Right lung (tissue), 5 donors: ENCODE measurements around the gene SLC27A4. TPM values are rescaled to one million over a fixed set of nuclear protein-coding genes. Genes with fewer than 3 reads are reported as not detected.

ENCODE experiments used
- DNase-seq, 2 donors: peaks; one replicate each; pipeline ENCODE4 v3.0.0-alpha.2; 2013
- polyA plus RNA-seq, 5 donors: library from polyadenylated mRNA; unstranded; fragments of 120-200 nt; gene quantifications; one replicate each; pipeline versions ENCODE4 v1.2.1 to v1.2.3, GENCODE V29; 2013; ENCODE audit warnings: inconsistent platforms in 1 of 5, low replicate concordance in 1 of 5; ENCODE audit not compliant: insufficient read length in 5 of 5, insufficient read depth in 1 of 5

SLC27A4 gene
- polyA plus RNA-seq, 5 donors = 7.0 to 17.3 (median 9.5) TPM

DNA sequence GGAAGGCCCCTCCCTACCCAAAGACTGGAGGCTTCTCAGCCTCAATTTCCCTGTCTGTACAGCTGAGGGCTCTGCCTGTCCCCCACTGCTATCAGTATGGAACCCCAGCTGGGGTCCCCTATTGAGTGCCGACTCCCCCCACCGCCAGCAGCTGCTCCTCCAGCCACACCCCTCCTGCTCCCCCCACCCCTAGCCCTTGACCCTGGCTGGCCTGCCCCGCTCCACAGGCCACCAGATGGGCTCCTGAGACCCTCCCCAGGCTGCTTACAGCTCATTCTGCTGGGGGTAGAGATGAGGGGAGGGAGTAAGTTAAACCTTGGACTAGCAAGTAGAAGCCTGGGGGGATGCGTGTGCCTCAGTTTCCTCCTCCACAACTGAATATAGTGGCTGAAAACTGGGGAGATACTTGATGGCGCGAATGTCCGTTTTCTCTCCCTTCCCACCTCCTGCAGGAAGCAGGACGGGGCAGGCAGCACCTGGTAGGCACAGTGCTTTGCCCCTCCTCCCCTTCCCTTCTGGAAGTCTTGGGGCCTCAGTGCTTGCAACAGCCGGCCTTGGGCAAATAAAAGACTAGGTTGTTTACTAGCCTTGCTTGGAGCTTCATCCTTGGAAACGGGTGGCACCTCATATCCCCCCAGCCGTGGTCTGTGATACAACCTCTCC is 50.0 kb downstream of the SLC27A4 start:
- DNase-seq = no peak

DNA sequence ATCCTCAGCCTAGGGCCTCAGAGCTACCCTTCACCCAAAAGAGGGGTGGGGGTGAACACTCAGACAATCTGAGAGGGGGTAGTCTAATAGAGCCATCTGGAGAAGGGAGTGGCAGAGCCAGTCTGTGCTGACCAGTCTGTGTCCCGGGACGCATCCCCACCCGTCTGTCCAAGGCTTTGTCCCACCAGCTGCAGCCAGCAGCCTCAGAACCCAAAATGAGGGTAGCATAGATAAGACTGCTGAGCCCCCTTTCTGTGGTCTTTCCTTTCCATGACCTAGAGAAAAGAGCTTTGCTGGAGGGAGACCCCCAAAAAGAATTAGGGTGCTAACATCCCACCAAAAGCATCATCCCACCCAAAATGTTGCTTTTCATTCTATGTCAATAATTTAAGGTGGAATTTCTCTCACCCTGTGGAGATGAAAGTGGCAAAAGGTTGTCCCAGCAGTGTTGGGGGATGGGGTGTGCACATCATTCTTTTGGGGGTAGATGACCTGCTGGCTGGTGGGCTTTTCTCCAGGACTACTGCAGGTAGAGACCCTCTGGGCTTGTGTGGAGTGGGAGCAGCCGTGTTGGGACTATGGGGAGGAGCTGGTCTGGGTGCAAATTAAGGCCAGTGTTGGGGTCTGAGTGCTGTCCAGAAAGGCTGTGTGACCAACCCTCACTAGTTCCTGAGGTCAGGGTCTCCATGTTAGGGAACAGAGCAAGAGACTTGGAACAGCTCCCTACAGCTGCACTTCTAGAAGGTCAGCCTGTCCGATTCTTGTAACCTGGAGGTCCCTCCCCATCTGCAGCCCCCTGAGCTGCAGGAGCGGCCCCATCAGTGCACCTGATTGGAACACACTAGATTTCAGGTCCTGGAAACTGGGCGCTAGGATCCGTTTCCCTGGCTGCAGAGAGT is 50.7 kb downstream of the SLC27A4 start:
- no peak for DNase-seq

DNA sequence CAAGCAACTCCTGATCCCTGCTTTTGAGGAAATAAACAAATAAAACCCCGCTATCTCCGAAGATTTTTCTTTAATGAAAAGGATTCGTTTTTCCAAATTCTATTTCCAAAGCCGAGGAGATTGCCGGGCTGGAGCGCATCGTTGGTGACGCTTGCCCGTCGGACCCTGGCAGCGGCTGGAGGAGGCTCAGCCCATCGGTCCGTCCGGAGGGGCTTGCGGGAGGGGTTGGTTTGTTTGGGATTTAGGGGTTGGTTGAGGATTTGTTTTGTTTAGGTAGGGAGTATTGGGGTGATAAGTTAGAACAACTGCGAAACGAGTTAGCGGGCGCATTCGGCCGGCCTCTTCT is 51.6 kb downstream of the SLC27A4 start:
- no peak for DNase-seq

DNA sequence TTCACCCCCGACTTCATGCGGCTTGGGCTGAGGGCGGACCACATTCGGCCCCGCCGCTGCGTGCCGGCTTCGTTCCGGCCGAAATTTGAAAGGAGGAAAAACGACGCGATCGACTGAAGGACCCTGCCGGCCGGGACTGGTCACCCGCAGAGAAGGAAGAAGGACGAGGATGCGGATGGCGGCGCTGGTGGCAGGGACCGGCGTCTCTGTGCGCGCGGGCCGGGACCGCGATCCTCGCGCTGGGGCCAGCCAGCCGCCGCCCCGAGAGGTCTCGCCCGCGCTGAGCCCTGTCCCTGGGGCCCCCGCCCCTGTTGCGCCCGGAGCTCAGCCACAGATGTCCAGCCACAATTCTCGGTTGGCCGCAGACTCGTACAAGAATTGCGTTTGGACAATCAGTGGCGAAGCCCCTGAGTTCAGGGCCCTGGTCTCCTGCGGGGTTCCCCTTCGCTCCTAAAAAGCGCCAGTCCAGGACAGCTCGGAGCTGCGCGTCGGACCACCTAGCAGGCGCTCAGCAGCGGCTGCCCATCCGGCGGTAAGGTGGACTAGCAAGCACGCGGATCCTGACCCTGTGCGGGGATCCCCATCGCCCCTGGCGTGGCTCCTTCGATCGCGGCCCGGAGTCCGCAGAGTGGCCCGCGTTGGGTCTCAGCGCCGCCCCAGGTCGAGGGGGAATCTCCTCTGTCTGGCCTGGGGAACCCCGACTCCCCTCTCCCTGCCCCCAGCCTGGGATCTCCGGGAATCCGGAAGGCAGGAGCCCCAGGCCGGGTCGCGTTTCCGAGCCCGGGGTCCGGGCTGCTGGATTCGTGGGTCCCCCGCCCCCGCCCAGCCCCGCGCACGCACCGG is 52.2 kb downstream of the SLC27A4 start:
- no peak for DNase-seq

DNA sequence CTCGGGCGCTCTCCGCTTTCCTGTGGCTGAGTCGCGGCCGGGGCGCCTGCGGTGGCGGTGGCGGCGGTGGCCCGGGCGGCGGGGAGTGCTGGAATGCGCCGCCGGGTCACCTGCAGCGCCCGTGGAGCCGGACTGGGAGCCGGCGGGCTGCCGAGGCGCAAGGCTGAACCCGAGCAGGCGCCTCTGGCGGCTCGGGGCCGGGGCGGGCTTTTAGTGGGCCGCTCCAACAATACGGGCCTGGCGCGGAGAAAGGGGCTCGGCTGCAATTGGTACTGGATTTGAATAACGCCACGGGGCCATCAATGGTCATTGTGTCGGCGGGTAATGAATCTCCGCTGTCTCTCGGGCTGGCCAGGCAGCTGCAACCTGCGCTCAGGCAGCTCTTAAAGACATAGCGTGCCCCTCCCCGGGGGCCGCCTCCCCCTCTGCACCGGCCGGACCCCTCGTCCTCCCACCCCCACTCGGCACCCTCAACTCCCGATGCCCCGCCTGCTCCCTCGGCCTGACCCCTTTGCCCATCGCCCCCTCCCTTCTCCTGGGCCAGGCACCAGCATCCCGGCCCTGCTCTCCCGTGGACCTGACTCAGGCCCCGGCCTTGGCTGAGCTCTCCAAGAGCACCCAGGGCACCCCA is 52.9 kb downstream of the SLC27A4 start:
- DNase-seq = no peak

DNA sequence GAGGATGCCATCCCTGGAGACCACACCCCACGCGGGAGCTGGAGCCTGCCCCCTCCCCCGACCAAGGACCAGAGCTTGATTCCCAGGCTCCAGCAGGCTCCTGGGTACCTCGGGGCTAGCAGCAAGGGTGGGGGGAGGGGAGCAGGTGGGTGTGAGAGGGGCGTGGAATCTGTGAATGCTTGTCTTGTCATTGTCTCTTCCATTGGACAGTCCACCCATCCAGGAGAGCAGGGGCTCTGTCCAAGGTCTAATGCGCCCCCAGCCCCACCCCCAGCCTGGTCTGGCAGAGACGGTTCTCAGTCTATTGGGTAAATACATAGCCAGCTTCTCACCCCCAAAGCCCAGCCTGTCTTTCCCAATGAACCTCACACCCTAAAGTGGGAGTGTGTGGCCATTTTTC is 53.6 kb downstream of the SLC27A4 start:
- DNase-seq = no peak

DNA sequence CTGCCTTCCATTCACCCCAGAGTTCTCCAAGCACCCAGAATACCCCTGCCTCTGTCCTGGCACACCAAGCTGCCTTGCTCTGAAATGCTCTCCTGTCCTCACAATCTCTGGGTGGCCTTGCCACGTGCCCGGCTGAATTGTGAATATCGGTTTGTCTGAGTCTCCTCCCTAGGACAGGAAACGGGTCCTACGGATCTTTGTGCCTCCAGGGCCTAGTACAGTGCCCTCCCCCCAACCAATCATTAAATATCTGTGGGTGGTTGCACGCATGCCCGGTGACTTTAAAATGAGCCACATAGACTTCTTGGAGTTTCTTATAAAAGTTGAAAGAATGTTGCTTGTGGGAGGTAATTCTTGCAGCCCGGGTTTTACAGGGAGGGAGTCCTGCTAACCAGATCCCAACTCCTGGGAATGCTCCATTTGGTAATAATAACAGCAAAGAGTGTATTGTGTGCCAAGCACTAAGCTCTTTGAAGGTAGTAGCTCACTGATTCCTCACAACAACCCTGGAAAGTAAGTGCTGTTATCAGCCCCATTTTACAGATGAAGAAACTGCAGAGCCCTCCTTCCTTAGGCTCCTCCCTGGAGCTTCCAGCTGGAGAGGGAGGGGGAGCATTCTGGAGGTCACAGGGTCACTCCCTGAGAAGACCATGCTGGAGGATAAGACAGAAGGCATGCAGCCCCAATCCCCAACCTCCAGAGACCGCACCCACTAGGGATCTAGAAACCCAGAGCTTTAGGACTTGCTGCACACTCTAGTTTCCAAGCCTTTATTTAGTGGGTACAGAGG is 54.2 kb downstream of the SLC27A4 start:
- no peak for DNase-seq

DNA sequence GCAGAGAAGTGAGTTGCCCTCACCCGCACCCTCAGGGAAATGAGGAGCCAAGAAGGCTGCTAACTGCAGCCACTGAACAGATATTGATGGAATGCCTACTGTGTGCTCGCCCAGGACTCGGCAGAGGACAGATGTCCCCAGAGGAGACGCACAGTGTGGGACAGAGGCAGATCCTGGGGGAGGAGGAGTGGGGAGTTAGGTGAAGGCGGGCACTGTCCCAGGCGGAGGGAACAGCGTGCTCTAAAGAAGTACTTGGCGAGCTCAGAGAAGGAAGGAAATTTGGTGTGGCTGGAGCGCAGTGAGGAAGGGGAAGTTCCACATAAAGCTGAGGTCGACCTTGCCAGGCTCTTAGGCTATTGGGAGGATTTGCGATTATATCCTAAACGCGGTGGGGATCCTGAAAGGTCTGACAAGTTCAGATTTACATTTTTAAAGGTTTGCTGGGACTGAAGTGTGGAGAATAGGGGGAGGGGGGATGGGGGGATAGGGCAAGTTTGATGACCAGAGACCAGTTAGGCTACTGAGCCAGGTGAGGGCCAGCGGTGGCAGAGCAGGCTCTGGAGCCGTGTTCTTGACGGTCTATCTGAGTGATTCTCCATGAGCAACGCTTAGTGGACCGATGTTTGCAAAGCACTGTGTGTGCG is 56.8 kb downstream of the SLC27A4 start:
- no peak for DNase-seq

DNA sequence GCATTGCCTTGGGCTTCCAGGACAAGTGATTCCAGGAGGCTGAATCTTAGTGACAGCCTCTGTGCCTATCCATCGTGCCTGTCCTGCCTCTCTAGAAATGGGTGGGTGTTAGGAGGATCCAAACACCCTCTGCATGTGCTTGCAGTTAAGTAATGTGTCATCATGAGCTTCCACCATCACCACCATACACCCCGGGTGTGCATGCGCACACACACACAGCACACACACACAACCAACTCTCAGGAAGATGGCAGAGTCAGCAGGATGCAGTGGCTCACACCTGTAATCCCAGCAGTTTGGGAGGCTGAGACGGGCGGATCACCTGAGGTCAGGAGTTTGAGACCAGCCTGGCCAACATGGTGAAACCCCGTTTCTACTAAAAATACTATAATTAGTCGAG is 57.5 kb downstream of the SLC27A4 start:
- DNase-seq = no peak

DNA sequence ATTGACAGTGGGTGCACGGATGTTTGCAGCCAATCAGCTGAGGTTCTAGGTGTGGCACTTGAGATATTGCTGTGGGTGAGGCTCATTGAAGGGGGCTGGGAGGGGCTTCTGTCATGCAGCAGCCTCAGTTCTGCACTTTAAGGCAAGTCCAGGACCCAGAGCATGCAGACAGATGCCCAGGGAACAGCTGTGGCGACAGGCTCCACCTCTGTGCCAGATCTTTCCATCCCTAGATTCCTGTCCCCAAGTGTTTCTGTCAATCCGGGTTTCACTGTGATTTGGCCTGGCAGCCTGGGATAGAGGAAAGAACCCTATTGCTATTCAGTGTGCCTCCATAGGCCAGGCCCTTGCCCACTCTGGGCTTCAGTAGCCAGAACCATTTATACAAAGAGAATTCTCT is 59.5 kb downstream of the SLC27A4 start:
- no peak for DNase-seq

DNA sequence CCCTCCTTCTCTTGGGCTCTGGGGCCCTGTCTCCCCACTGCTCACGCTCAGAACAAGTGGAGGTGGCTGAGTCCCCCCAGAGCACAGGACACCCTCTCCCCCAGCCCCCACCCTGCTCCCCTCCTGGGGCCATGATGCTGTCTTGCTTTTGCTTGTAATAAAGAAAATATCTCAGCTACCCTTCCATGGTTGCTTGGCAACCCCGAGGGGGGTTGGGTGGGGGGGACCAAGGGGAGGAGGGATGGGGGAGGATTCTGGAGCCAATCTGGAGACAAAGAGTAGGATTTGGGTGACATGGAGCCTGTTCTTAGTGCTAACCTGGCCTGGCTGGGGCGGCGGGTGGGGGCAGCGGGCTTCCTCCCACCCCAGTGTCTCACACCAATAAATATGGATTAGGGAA is 64.2 kb downstream of the SLC27A4 start:
- DNase-seq = no peak

DNA sequence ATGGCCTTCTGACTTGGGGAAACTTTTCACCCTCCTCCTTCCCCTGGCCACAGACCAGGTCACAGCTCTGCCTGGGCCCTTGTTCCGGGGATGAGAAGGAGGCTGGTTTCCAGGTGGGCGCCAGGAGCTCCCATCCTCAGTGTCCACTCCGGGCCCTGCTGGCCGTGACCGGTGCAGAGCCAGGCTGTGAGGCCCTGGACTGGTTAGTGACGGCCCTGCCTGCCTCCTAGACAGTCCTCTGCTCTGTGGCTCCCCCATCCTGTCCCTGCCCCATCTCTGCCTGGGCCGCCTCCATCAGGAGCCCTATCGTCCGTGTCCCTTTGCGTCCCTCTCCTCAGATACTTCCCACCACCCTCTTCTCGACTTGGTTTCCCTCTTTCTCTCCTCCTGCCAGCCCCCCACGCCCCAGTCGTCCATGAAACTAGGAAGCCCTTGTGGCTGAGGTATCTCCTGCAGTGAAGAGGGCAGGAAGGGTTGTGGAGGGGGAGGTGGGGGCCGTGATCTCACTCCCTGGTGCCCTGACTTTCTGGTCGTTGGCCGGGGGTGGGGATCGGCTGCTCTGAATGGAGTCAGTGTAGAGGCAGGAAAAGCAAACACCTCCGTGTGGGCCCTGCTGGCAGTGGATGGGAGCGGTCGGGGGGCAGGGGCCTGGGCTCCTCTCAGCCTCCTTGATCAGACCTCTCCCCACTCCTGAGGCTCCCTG is 64.9 kb downstream of the SLC27A4 start:
- DNase-seq = no peak

DNA sequence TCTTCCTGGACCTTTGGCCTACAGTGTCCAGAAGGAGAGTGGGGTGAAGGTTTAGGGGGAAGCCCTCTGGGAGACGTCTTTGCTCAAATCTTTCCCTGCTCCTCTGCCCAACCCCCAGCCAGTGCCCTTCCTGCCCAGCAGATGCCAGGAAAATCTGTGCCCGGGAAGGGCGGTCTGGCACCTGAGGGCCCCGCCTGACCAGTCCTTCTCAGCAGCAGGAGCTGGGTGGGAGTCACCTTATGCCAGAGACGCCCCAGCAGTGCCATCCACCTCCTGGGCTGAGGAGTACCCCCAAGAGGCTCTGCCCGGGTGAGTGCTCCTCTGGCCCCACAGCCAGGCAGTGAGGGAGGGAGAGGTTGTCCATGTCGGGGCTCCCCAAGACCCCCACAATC is 65.4 kb downstream of the SLC27A4 start:
- DNase-seq = no peak

DNA sequence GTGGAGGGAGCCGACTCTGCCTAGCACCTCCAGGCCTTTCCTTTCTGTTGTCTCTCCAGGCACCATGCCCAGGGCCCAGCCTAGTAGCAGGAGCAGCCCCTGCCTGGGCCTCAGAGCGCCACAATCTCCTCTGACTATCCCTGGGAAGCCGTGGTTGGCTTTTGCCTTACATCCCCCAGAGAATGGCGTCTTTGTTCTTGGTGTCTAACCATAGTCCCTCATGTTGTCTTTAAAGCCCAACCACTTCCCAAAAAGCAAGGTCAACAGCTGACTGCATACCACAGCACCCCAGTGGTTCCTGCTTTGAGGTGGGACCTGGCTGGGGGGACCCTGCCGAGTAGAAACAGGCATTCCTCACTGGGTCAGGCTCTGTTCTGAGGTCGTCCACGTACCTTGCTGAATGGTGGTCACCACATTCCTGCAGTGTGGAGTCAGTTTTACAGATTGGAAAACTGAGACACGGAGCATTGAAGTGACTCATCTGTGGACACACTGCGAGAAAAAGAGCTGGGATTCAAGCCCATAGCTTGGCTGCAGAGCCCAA is 66.6 kb downstream of the SLC27A4 start:
- no peak for DNase-seq

DNA sequence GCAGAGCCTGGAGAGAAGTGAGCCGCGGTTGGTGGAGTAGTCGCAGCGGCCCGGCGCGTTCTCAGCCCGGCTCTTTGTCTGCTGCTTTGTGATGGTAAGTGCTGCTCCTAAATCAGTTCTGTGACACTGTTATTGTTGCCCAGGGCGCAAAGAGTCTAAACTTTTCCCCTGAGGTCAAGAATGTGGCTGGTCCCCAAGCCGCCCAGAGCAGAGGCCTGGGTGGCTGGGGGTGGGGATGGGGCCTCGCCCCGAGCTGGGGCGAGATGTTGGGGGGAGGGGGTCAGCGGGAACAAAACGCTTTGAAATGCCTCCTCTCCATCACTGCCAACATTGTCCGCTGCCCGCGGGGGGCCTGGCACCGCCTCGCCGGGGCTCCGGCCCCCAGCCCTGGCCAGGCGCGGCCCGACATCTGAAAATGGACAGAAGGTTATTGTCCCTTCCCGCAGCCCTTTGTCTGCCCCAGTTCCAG is 68.7 kb downstream of the SLC27A4 start:
- DNase-seq = no peak

DNA sequence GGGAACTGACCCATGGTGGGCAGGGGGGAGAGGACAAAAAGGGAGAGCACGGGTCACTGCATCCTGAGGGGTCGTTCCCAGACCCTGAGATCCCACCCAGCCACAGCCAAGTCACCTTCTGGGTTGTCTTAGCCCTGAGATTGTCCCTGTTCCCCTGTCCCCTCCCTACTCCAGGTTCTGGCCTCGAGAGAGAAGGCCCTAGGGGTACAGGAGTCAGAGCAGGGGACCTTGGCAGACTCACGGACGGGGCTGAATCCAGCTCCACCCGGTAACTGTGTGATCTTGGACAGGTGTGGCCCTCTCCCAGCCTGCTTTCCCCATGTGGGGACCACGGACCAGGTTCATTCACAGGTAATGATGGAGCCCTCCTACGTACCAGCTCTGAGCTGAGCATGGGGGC is 69.1 kb downstream of the SLC27A4 start:
- no peak for DNase-seq

DNA sequence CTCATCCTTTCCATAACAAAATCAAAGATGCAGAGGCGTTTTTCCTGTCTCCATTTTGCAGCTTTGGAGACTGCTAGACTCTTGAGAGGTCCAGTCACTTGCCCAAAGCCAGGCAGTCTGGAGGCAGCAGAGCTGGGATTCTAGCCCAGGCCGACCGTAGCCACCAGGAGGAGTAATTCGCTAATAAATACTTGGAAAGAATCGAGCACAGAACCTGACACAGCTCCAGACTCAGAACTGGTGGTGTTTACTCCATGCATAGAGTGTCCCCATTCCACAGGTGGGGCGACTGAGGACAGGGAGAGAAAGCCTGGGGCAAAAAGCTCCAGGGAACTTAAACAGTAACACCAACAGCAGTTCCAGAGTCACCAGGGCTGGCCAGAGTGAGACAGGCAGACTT is 69.7 kb downstream of the SLC27A4 start:
- no peak for DNase-seq
